ENCODE results near the gene ERF.

The ERF gene

GRCh38 chr19:42226886-42227285 is 28.0 kb downstream of the ERF start:
- TF ChIP-seq CTCF (IDR thresholded peaks at IDR 0.05) = no peak
- Histone ChIP-seq H3K4me1 (ENCODE audit: control insufficient read depth in 1 of 2, insufficient read depth in 1 of 2, low read depth in 1 of 2, low read length in 1 of 2) (no peaks in the 10 kb centered on the region), H3K27ac (no peak overlapping the region), H3K4me3 (ENCODE audit: low read depth in 1 of 2, low read length in 1 of 2) (no peak overlapping the region), H3K9me3 (no peaks in the 10 kb centered on the region), H3K36me3 (peaks cover 63% of the 10 kb centered on the region), H3K27me3 (no peaks in the 10 kb centered on the region)

- no peak for TF ChIP-seq CTCF (IDR thresholded peaks at IDR 0.05)
- Histone ChIP-seq H3K36me3 (peaks cover 52% of the 10 kb centered on the region), H3K9me3 (no peaks in the 10 kb centered on the region), H3K27ac (no peak overlapping the region), H3K27me3 (no peaks in the 10 kb centered on the region), H3K4me1 (ENCODE audit: control insufficient read depth in 1 of 2, insufficient read depth in 1 of 2, low read depth in 1 of 2, low read length in 1 of 2) (peaks cover 3 to 6% of the 10 kb centered on the region in 2 experiments), H3K4me3 (ENCODE audit: low read depth in 1 of 2, low read length in 1 of 2) (no peak overlapping the region)
Observed at GRCh38 chr19:42225718-42226292, 29.1 kb downstream of the ERF start.

GRCh38 chr19:42224940-42225717 is 29.8 kb downstream of the ERF start:
- Histone ChIP-seq H3K36me3 (peaks cover 46% of the 10 kb centered on the region), H3K4me1 (ENCODE audit: control insufficient read depth in 1 of 2, insufficient read depth in 1 of 2, low read depth in 1 of 2, low read length in 1 of 2) (peaks cover 9 to 12% of the 10 kb centered on the region in 2 experiments), H3K4me3 (ENCODE audit: low read depth in 1 of 2, low read length in 1 of 2) (no peak overlapping the region), H3K27me3 (no peaks in the 10 kb centered on the region), H3K9me3 (no peaks in the 10 kb centered on the region), H3K27ac (no peak overlapping the region)
- no peak for TF ChIP-seq CTCF (IDR thresholded peaks at IDR 0.05)

- H3K9me3 ChIP-seq = no peaks in the 10 kb centered on the region
- H3K36me3 ChIP-seq = peaks cover 24% of the 10 kb centered on the region
- peak overlapping the region; percentile 68 to 91 for H3K4me3 ChIP-seq (ENCODE audit: low read depth in 1 of 2, low read length in 1 of 2)
- peak overlapping the region; percentile 97 for H3K27ac ChIP-seq
- peaks cover 40 to 43% of the 10 kb centered on the region in 2 experiments for H3K4me1 ChIP-seq (ENCODE audit: control insufficient read depth in 1 of 2, insufficient read depth in 1 of 2, low read depth in 1 of 2, low read length in 1 of 2)
- no peaks in the 10 kb centered on the region for H3K27me3 ChIP-seq
- no peak for TF ChIP-seq CTCF (IDR thresholded peaks at IDR 0.05)
Observed at GRCh38 chr19:42220751-42221097, 34.2 kb downstream of the ERF start.

GRCh38 chr19:42219812-42220750 is 34.8 kb downstream of the ERF start, which contains the start of gene ZNF526:
ZNF526 (plus strand) TSS chr19:42220312; CDS start chr19:42224404, 4,092 bp downstream.
- Histone ChIP-seq H3K4me3 (ENCODE audit: low read depth in 1 of 2, low read length in 1 of 2) (peak within 1 kb of the TSS; percentile 68 to 91), H3K9me3 (no peaks in the 10 kb centered on the region), H3K36me3 (peaks cover 24% of the 10 kb centered on the region), H3K27me3 (no peaks in the 10 kb centered on the region), H3K27ac (peak within 1 kb of the TSS; percentile 97), H3K4me1 (ENCODE audit: control insufficient read depth in 1 of 2, insufficient read depth in 1 of 2, low read depth in 1 of 2, low read length in 1 of 2) (peaks cover 46 to 49% of the 10 kb centered on the region in 2 experiments)
- TF ChIP-seq CTCF (IDR thresholded peaks at IDR 0.05) = peak; percentile 20

All from neutrophil (primary cell).